Thoracic aorta (tissue), 2 donors: ENCODE measurements around the gene ATL3. TPM values are rescaled to one million over a fixed set of nuclear protein-coding genes. Genes with fewer than 3 reads are reported as not detected.

ENCODE experiments used
- ATAC-seq: fragments of 150-250 bp; one replicate; pipeline ENCODE4 v1.8.0; 2017; ENCODE audit warnings: low read depth; ENCODE audit not compliant: insufficient number of reproducible peaks, low FRiP score
- DNase-seq: peaks from one replicate; pipeline ENCODE4 v3.0.0-alpha.2; 2020; ENCODE audit warnings: low spot score
- H3K27ac ChIP-seq, 2 donors: fragments of 200-600 bp; sonication (generic); 1 replicate in 1 of 2; 2 replicates in 1 of 2; pipeline ENCODE4 v1.5.1; 2016; ENCODE audit warnings: mild to moderate bottlenecking in 2 of 2, moderate library complexity in 2 of 2
- H3K27me3 ChIP-seq: fragments of 200-600 bp; sonication (generic); replicated peaks from 2 replicates; pipeline ENCODE4 v1.6.0; 2016; ENCODE audit warnings: mild to moderate bottlenecking; ENCODE audit not compliant: insufficient read depth
- H3K36me3 ChIP-seq: fragments of 200-600 bp; sonication (generic); one replicate; pipeline ENCODE4 v1.5.1; 2016
- H3K4me1 ChIP-seq, 2 donors: fragments of 200-600 bp; sonication (generic); 1 replicate in 1 of 2; 2 replicates in 1 of 2; pipeline versions ENCODE4 v1.5.1 to v1.6.0; 2016; ENCODE audit warnings: low read depth in 2 of 2, mild to moderate bottlenecking in 1 of 2; ENCODE audit not compliant: control insufficient read depth in 1 of 2
- H3K4me3 ChIP-seq: fragments of 200-600 bp; sonication (generic); 2 replicates; pipeline ENCODE4 v1.5.1; 2016; ENCODE audit warnings: mild to moderate bottlenecking
- H3K9me3 ChIP-seq: fragments of 200-600 bp; sonication (generic); 2 replicates; pipeline ENCODE4 v1.5.1; 2016
- CTCF ChIP-seq: fragments of 200-600 bp; sonication (generic); IDR thresholded peaks from one replicate; pipeline ENCODE4 v1.5.1; 2019; ENCODE audit warnings: antibody characterized with exemption
- total RNA-seq, 2 donors: library from RNA; depleted of rRNA; stranded (reverse); fragments of >200 nt; gene quantifications; one replicate each; pipeline versions ENCODE4 v1.1.0 to v1.2.3, GENCODE V29; 2016

Gene ATL3
- total RNA-seq, 2 donors from 2014 or later, result 188 to 192 TPM

- DNase-seq, result no peak
- TF ChIP-seq CTCF, result no peak
- Histone ChIP-seq H3K27ac (peak overlapping the region; percentile 72 to 95), H3K9me3 (no peaks in the 10 kb centered on the region), H3K4me3 (peak overlapping the region; percentile 99), H3K36me3 (no peaks in the 10 kb centered on the region), H3K27me3 (no peaks in the 10 kb centered on the region), H3K4me1 (peaks cover 4 to 31% of the 10 kb centered on the region in 2 donors)
- peak; percentile 7 for ATAC-seq
Observed at GRCh38 chr11:63680834-63681320, 9.7 kb upstream of the ATL3 start.

GRCh38 chr11:63673579-63673978 lies 2.4 kb upstream of the ATL3 start:
- ATAC-seq (no peak), DNase-seq (no peak)
- Histone ChIP-seq H3K36me3 (no peaks in the 10 kb centered on the region), H3K27me3 (no peaks in the 10 kb centered on the region), H3K27ac (no peak overlapping the region), H3K4me1 (peaks cover 16 to 21% of the 10 kb centered on the region in 2 donors), H3K4me3 (no peak overlapping the region), H3K9me3 (no peaks in the 10 kb centered on the region)
- TF ChIP-seq CTCF, result no peak

- H3K27ac ChIP-seq, result no peak overlapping the region
- DNase-seq (no peak), ATAC-seq (no peak)
- H3K9me3 ChIP-seq, result no peaks in the 10 kb centered on the region
- peaks cover 21 to 26% of the 10 kb centered on the region in 2 donors for H3K4me1 ChIP-seq
- no peak overlapping the region for H3K4me3 ChIP-seq
- no peaks in the 10 kb centered on the region for H3K27me3 ChIP-seq
- TF ChIP-seq CTCF, result no peak
- H3K36me3 ChIP-seq, result no peaks in the 10 kb centered on the region
Observed at GRCh38 chr11:63672936-63673539, 1.9 kb upstream of the ATL3 start.

GRCh38 chr11:63672156-63672463 lies 934 bp upstream of the ATL3 start:
- no peak for ATAC-seq
- Histone ChIP-seq H3K4me1 (peaks cover 29 to 36% of the 10 kb centered on the region in 2 donors), H3K36me3 (no peaks in the 10 kb centered on the region), H3K9me3 (no peaks in the 10 kb centered on the region), H3K27ac (peak overlapping the region; percentile 99 to 100), H3K4me3 (peak overlapping the region; percentile 94), H3K27me3 (no peaks in the 10 kb centered on the region)
- no peak for TF ChIP-seq CTCF
- DNase-seq, result no peak

- Histone ChIP-seq H3K36me3 (no peaks in the 10 kb centered on the region), H3K27me3 (no peaks in the 10 kb centered on the region), H3K27ac (peak overlapping the region; percentile 99 to 100), H3K4me3 (peak overlapping the region; percentile 94), H3K9me3 (no peaks in the 10 kb centered on the region), H3K4me1 (peaks cover 41 to 50% of the 10 kb centered on the region in 2 donors)
- ATAC-seq, result peak; percentile 25
- no peak for DNase-seq
- TF ChIP-seq CTCF, result no peak
Observed at GRCh38 chr11:63670433-63671321, 499 bp downstream of the ATL3 start.
